ENCODE measurements around the gene HS6ST1.

HS6ST1 gene

GRCh38 chr2:128364441-128364911, 45.8 kb upstream of the HS6ST1 start:
- Histone ChIP-seq H3K36me3 (no peaks in the 10 kb centered on the region), H3K27me3 (no peaks in the 10 kb centered on the region), H3K27ac (no peak overlapping the region), H3K9me3 (no peaks in the 10 kb centered on the region), H3K4me3 (ENCODE audit: low read depth in 1 of 2, low read length in 1 of 2) (no peak overlapping the region), H3K4me1 (ENCODE audit: control insufficient read depth in 1 of 2, insufficient read depth in 1 of 2, low read depth in 1 of 2, low read length in 1 of 2) (no peaks in the 10 kb centered on the region)
- TF ChIP-seq CTCF (IDR thresholded peaks at IDR 0.05) = no peak

GRCh38 chr2:128363934-128364361, 45.3 kb upstream of the HS6ST1 start:
- Histone ChIP-seq H3K4me3 (ENCODE audit: low read depth in 1 of 2, low read length in 1 of 2) (no peak overlapping the region), H3K27me3 (no peaks in the 10 kb centered on the region), H3K9me3 (no peaks in the 10 kb centered on the region), H3K27ac (no peak overlapping the region), H3K4me1 (ENCODE audit: control insufficient read depth in 1 of 2, insufficient read depth in 1 of 2, low read depth in 1 of 2, low read length in 1 of 2) (no peaks in the 10 kb centered on the region), H3K36me3 (no peaks in the 10 kb centered on the region)
- TF ChIP-seq CTCF (IDR thresholded peaks at IDR 0.05) = no peak

GRCh38 chr2:128362889-128363228, 44.2 kb upstream of the HS6ST1 start:
- no peaks in the 10 kb centered on the region for H3K36me3 ChIP-seq
- no peak for TF ChIP-seq CTCF (IDR thresholded peaks at IDR 0.05)
- no peaks in the 10 kb centered on the region for H3K4me1 ChIP-seq (ENCODE audit: control insufficient read depth in 1 of 2, insufficient read depth in 1 of 2, low read depth in 1 of 2, low read length in 1 of 2)
- no peaks in the 10 kb centered on the region for H3K9me3 ChIP-seq
- H3K27ac ChIP-seq = no peak overlapping the region
- no peaks in the 10 kb centered on the region for H3K27me3 ChIP-seq
- H3K4me3 ChIP-seq (ENCODE audit: low read depth in 1 of 2, low read length in 1 of 2) = no peak overlapping the region

GRCh38 chr2:128362176-128362888, 43.7 kb upstream of the HS6ST1 start:
- no peak for TF ChIP-seq CTCF (IDR thresholded peaks at IDR 0.05)
- Histone ChIP-seq H3K27me3 (no peaks in the 10 kb centered on the region), H3K4me1 (ENCODE audit: control insufficient read depth in 1 of 2, insufficient read depth in 1 of 2, low read depth in 1 of 2, low read length in 1 of 2) (no peaks in the 10 kb centered on the region), H3K27ac (no peak overlapping the region), H3K9me3 (no peaks in the 10 kb centered on the region), H3K36me3 (no peaks in the 10 kb centered on the region), H3K4me3 (ENCODE audit: low read depth in 1 of 2, low read length in 1 of 2) (no peak overlapping the region)

- TF ChIP-seq CTCF (IDR thresholded peaks at IDR 0.05) = no peak
These were observed 42.9 kb upstream of the HS6ST1 start for GRCh38 chr2:128361376-128362131.

More at GRCh38 chr2:128361376-128362131, 42.9 kb upstream of the HS6ST1 start:
- no peak overlapping the region for H3K4me3 ChIP-seq (ENCODE audit: low read depth in 1 of 2, low read length in 1 of 2)
- no peaks in the 10 kb centered on the region for H3K4me1 ChIP-seq (ENCODE audit: control insufficient read depth in 1 of 2, insufficient read depth in 1 of 2, low read depth in 1 of 2, low read length in 1 of 2)
- H3K27me3 ChIP-seq = no peaks in the 10 kb centered on the region
- H3K27ac ChIP-seq = no peak overlapping the region
- no peaks in the 10 kb centered on the region for H3K9me3 ChIP-seq
- no peaks in the 10 kb centered on the region for H3K36me3 ChIP-seq

All from neutrophil (primary cell).